ENCODE data around the gene CLSTN3. TPM values are rescaled to one million over a fixed set of nuclear protein-coding genes. Genes with fewer than 3 reads are reported as not detected.

The CLSTN3 gene
- total and polyA plus RNA-seq, 10 of the 15 experiments (the other 5 are each of a cell fraction or from before 2014, with no cell fraction given), result 0.09 to 35.9 (median 11.3) TPM

GRCh38 chr12:7154042-7154441, 23.9 kb downstream of the CLSTN3 start:
- Histone ChIP-seq H3K4me3 (no peak overlapping the region), H2AFZ (ENCODE audit: control insufficient read depth, low read depth, low read length) (no peak overlapping the region), H3K27ac (ENCODE audit: control insufficient read depth, insufficient read depth) (no peak overlapping the region), H3K9ac (ENCODE audit: control insufficient read depth, insufficient read depth, low read length) (no peak overlapping the region), H4K20me1 (ENCODE audit: control insufficient read depth, insufficient read depth) (no peaks in the 10 kb centered on the region), H3K4me2 (ENCODE audit: control insufficient read depth, insufficient read depth) (no peak overlapping the region), H3K9me3 (replicated peaks; ENCODE audit: control insufficient read depth, insufficient read depth, low read length) (no peaks in the 10 kb centered on the region), H3K4me1 (ENCODE audit: control insufficient read depth, insufficient read depth, low read length) (no peaks in the 10 kb centered on the region), H3K79me2 (ENCODE audit: control insufficient read depth, insufficient read depth, low read length) (no peaks in the 10 kb centered on the region), H3K36me3 (ENCODE audit: control insufficient read depth in 2 of 2, insufficient read depth in 2 of 2, low read length in 1 of 2) (peaks cover 11 to 15% of the 10 kb centered on the region in 2 experiments), H3K27me3 (replicated peaks in 1 of 2; ENCODE audit: control insufficient read depth in 2 of 2, insufficient read depth in 2 of 2, low read length in 1 of 2) (no peaks in the 10 kb centered on the region)
- DNase-seq (ENCODE audit: low read depth, low spot score) (no peak), ATAC-seq (no peak), FAIRE-seq (no peak)
- intact Hi-C loops (cut with micrococcal nuclease; ENCODE audit: unreplicated experiment) (no loop called here), in situ Hi-C loops (cut with MboI) (no loop called here)
- POLR2A ChIA-PET, result no interaction called here
- BruUV-seq (replicated peaks), result TSS peak; percentile 40
- RAD21 ChIA-PET (ENCODE audit: unreplicated experiment), result no interaction called here
- no peak for TF ChIP-seq CHD1 (IDR thresholded peaks at IDR 0.05; ENCODE audit: low read depth, low read length)
- TF ChIP-seq CBX3 (IDR thresholded peaks at IDR 0.05; ENCODE audit: borderline replicate concordance, low read depth), result no peak
- no peak for TF ChIP-seq HDAC2 (IDR thresholded peaks at IDR 0.05)
- TF ChIP-seq STAT1 (conservative IDR thresholded peaks at IDR 0.05), result no peak
- no peak for TF ChIP-seq CHD4 (IDR thresholded peaks at IDR 0.05)
- TF ChIP-seq IRF4 (IDR thresholded peaks at IDR 0.05; ENCODE audit: low read depth, low read length), result no peak
- SMC1A ChIA-PET (ENCODE audit: uncharacterized antibody, unreplicated experiment), result no interaction called here
- 84% methylated on average over 6 of the region's 6 CpGs for WGBS (ENCODE audit: insufficient coverage, insufficient replicate concordance, low lambda C conversion rate, missing lambda C conversion rate)
- CTCF ChIA-PET, result interaction anchor here (1.2 to 2.2 kb wide), 3 partner anchors 9 to 41 kb away, joined by 3 to 11 read pairs (median 5); no protein-coding TSS in a partner anchor

GRCh38 chr12:7154901-7155470, 24.8 kb downstream of the CLSTN3 start:
- H3K36me3 ChIP-seq (ENCODE audit: control insufficient read depth in 2 of 2, insufficient read depth in 2 of 2, low read length in 1 of 2), result peaks cover 6 to 7% of the 10 kb centered on the region in 2 experiments
- SMC1A ChIA-PET (ENCODE audit: uncharacterized antibody, unreplicated experiment), result no interaction called here
- no peak overlapping the region for H2AFZ ChIP-seq (ENCODE audit: control insufficient read depth, low read depth, low read length)
- in situ Hi-C loops (cut with MboI), result no loop called here
- no TSS peak for BruUV-seq (replicated peaks)
- no peaks in the 10 kb centered on the region for H3K79me2 ChIP-seq (ENCODE audit: control insufficient read depth, insufficient read depth, low read length)
- DNase-seq (ENCODE audit: low read depth, low spot score) (no peak), FAIRE-seq (no peak), ATAC-seq (no peak)
- H3K27me3 ChIP-seq (replicated peaks in 1 of 2; ENCODE audit: control insufficient read depth in 2 of 2, insufficient read depth in 2 of 2, low read length in 1 of 2), result no peaks in the 10 kb centered on the region
- TF ChIP-seq SUPT20H (IDR thresholded peaks at IDR 0.05; ENCODE audit: borderline replicate concordance, control insufficient read depth, low read depth, low read length) (no peak), CREB1 (IDR thresholded peaks at IDR 0.05; ENCODE audit: low read depth) (no peak), ZNF622 (IDR thresholded peaks at IDR 0.05) (no peak), ASH2L (IDR thresholded peaks at IDR 0.05; ENCODE audit: borderline replicate concordance, low read depth) (no peak), IRF5 (IDR thresholded peaks at IDR 0.05; ENCODE audit: borderline replicate concordance) (no peak), USF1 (IDR thresholded peaks at IDR 0.05; ENCODE audit: borderline replicate concordance, extremely low read length, insufficient read depth, low read depth, low read length) (no peak)
- no peak overlapping the region for H3K9ac ChIP-seq (ENCODE audit: control insufficient read depth, insufficient read depth, low read length)
- CTCF ChIA-PET, result interaction anchor here (0.9 to 2.2 kb wide), 2 partner anchors 10 to 483 kb away, joined by 3 to 11 read pairs; no protein-coding TSS in a partner anchor
- H3K27ac ChIP-seq (ENCODE audit: control insufficient read depth, insufficient read depth), result no peak overlapping the region
- POLR2A ChIA-PET, result no interaction called here
- RAD21 ChIA-PET (ENCODE audit: unreplicated experiment), result interaction anchor here (1.0 kb wide), 1 partner anchor 24 kb away, joined by 3 read pairs; no protein-coding TSS in a partner anchor
- H3K4me2 ChIP-seq (ENCODE audit: control insufficient read depth, insufficient read depth), result no peak overlapping the region
- no peaks in the 10 kb centered on the region for H3K4me1 ChIP-seq (ENCODE audit: control insufficient read depth, insufficient read depth, low read length)
- H3K9me3 ChIP-seq (replicated peaks; ENCODE audit: control insufficient read depth, insufficient read depth, low read length), result no peaks in the 10 kb centered on the region
- H3K4me3 ChIP-seq, result no peak overlapping the region
- H4K20me1 ChIP-seq (ENCODE audit: control insufficient read depth, insufficient read depth), result no peaks in the 10 kb centered on the region
- 88% methylated on average over 12 of the region's 12 CpGs for WGBS (ENCODE audit: insufficient coverage, insufficient replicate concordance, low lambda C conversion rate, missing lambda C conversion rate)
- intact Hi-C loops (cut with micrococcal nuclease; ENCODE audit: unreplicated experiment), result no loop called here
